MG63 (cell line): Measurements from ENCODE around the gene TIGAR. TPM values are rescaled to one million over a fixed set of nuclear protein-coding genes. Genes with fewer than 3 reads are reported as not detected.

Experiments
- DNase-seq: peaks from one replicate; pipeline ENCODE4 v3.0.0-alpha.2; 2020
- H3K27me3 ChIP-seq: fragments of 250-450 bp; sonication (Bioruptor Pico); 2 replicates; pipeline ENCODE4 v1.5.1; 2020; ENCODE audit warnings: mild to moderate bottlenecking, moderate library complexity
- H3K36me3 ChIP-seq: fragments of 250-450 bp; sonication (Bioruptor Pico); 2 replicates; pipeline ENCODE4 v1.5.1; 2020; ENCODE audit warnings: mild to moderate bottlenecking, moderate library complexity
- H3K4me3 ChIP-seq: fragments of 250-450 bp; sonication (Bioruptor Pico); 2 replicates; pipeline ENCODE4 v1.5.1; 2020; ENCODE audit warnings: mild to moderate bottlenecking, moderate library complexity
- H3K9me3 ChIP-seq: fragments of 250-450 bp; sonication (Bioruptor Pico); 2 replicates; pipeline ENCODE4 v1.5.1; 2020; ENCODE audit warnings: mild to moderate bottlenecking, moderate library complexity
- total RNA-seq: library from RNA; depleted of rRNA; stranded (reverse); fragments of >200 nt; shearing (Covaris generic); gene quantifications from 2 replicates; pipeline ENCODE4 v1.2.3, GENCODE V29; 2014; ENCODE audit warnings: low replicate concordance

Gene TIGAR
- total RNA-seq, 1 experiment from 2014 or later = 9.9 TPM

GRCh38 chr12:4292341-4293073 lies 28.5 kb upstream of the TIGAR start:
- Histone ChIP-seq H3K27me3 (no peaks in the 10 kb centered on the region), H3K36me3 (no peaks in the 10 kb centered on the region)

DNA sequence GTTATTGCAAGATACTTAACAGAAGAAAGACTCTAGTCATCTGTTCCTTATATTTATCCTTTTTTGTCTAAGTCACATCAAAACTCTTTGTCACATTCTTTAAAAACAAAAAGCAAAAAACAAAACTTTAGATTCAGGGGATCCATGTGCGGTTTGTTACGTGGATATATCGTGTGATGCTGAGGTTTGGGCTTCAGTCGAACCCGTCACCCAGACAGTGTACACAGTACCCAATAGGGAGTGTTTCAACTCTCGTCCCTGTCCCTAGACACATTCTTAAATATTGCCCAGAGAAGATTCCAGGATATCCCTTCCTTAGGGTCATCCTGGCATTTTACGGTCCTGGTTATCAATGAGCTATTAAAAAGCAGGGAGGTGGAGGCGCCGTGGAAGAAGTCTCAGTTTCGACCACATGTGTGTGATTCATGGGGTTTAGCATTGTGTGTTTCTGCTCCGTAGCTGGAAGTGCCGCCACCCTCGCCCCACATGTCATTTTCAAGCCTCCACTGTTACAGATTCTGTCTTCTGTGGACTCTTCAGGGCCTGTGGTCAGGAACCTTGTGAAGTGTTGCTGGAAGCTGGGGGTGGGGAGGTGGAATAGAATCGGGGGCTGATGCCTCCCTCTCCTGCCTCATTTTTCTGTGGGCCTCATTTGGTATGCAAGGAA lies 27.6 kb upstream of the TIGAR start:
- Histone ChIP-seq H3K27me3 (no peaks in the 10 kb centered on the region), H3K36me3 (no peaks in the 10 kb centered on the region), H3K4me3 (no peak overlapping the region), H3K9me3 (no peaks in the 10 kb centered on the region)
- no peak for DNase-seq

More at GRCh38 chr12:4292341-4293073, 28.5 kb upstream of the TIGAR start:
- H3K9me3 ChIP-seq = no peaks in the 10 kb centered on the region
- no peak overlapping the region for H3K4me3 ChIP-seq
- no peak for DNase-seq

DNA sequence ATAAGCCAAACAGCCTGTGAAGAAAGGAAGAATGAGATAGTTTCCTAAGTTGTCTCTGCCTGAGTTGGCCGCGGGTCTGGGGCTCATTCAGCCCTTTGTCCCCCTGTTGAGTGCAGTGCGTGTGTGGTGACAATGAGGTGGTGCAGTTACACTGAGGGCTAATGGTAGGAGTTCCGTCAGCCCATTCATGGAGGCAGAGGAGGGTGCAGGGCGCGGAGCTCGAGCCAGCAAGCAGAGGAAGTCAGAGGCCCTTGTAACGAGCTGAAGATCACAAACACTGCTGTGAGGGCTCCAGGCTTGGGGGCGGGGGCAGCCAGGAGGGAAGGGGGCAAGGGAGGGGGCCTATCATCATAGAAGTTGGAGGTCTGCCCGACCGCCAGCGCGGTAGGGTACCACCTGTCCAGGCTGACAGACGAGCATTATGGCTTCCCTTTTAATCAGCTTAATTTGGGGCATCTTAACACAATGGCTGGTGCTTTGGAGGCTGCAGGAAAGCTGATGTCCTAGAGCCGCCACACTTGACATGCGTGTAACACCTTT lies 27.0 kb upstream of the TIGAR start:
- no peak for DNase-seq
- H3K27me3 ChIP-seq = no peaks in the 10 kb centered on the region
- no peaks in the 10 kb centered on the region for H3K9me3 ChIP-seq
- no peak overlapping the region for H3K4me3 ChIP-seq
- H3K36me3 ChIP-seq = no peaks in the 10 kb centered on the region

- no peaks in the 10 kb centered on the region for H3K27me3 ChIP-seq
- H3K4me3 ChIP-seq = no peak overlapping the region
- no peak for DNase-seq
- no peaks in the 10 kb centered on the region for H3K9me3 ChIP-seq
- no peaks in the 10 kb centered on the region for H3K36me3 ChIP-seq
These were observed 24.3 kb upstream of the TIGAR start for GRCh38 chr12:4296751-4297150.

DNA sequence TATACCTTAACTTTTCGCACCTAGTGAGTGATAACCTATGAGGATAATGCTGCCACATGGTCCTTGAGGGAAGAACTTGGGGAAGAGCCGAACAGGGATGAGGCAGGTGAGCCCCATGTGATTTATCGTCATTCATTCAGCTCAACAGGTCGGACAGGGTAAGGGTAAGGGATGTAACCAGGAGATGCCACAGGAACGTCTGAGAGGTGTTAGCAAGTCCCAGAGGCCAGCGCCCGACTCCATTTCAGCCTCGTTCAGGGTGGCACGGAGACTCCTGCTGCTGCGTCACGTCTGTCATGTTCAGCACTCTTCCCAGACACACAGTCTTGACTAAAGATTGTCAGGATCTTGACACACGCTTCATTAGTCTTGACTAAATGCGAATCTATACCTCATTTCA lies 23.4 kb upstream of the TIGAR start:
- DNase-seq = no peak
- H3K4me3 ChIP-seq = no peak overlapping the region
- no peaks in the 10 kb centered on the region for H3K27me3 ChIP-seq
- no peaks in the 10 kb centered on the region for H3K36me3 ChIP-seq
- H3K9me3 ChIP-seq = no peaks in the 10 kb centered on the region

- H3K4me3 ChIP-seq = no peak overlapping the region
- H3K27me3 ChIP-seq = peaks cover 6% of the 10 kb centered on the region
- no peaks in the 10 kb centered on the region for H3K9me3 ChIP-seq
- H3K36me3 ChIP-seq = no peaks in the 10 kb centered on the region
- DNase-seq = no peak
These were observed 20.1 kb upstream of the TIGAR start for GRCh38 chr12:4300883-4301282.

DNA sequence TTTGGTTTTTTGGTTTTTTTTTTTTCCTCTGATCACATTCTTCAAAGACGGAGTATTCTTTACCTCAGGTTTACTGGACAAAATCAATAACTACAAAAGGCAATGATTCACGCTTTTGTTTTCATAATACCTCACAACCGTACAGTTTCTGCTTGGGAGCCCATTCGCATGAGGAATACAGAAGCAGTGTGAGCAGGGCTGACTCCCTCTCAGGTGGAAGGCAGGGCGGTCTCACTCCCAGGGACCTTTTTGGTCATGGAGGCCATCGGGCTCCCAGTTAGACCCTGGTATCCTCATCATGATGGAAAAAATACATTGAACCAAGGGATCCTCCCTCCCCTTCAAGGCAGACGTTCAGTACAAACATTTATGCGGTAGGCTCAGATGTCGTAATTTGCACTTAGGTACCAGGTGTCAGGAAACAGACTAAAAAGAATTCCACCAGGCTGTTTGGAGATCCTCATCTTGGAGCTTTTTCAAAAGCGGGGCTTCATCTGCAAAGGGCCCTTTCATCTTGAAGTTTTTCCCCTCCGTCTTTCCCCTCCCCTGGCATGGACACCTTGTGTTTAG lies 19.0 kb upstream of the TIGAR start:
- Histone ChIP-seq H3K36me3 (no peaks in the 10 kb centered on the region), H3K27me3 (peaks cover 6% of the 10 kb centered on the region), H3K4me3 (no peak overlapping the region), H3K9me3 (no peaks in the 10 kb centered on the region)
- DNase-seq = no peak

DNA sequence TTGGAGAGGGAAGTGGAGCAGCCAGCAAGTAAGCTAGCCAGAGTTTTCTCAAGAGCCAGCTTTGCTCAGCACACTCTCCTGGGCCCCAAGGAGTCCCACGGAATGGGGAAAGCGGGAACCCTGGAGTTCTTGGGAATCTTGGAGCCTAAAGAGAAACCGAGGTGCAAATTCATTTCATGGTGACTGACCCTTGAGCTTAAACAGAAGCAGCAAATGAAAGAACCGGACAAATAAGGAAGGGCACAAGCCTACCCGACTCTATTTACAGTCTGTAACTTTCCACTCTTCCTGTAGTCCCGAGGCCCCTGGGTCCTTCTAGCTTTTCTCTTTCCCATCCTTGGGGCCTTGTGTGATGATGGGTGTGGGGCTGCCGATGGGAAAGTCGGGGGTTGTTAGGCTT lies 18.1 kb upstream of the TIGAR start:
- Histone ChIP-seq H3K9me3 (no peaks in the 10 kb centered on the region), H3K4me3 (no peak overlapping the region), H3K27me3 (peaks cover 6% of the 10 kb centered on the region), H3K36me3 (no peaks in the 10 kb centered on the region)
- no peak for DNase-seq

- no peaks in the 10 kb centered on the region for H3K36me3 ChIP-seq
- peaks cover 6% of the 10 kb centered on the region for H3K27me3 ChIP-seq
- no peaks in the 10 kb centered on the region for H3K9me3 ChIP-seq
- no peak overlapping the region for H3K4me3 ChIP-seq
- no peak for DNase-seq
These were observed 17.3 kb upstream of the TIGAR start for GRCh38 chr12:4303750-4304149.

DNA sequence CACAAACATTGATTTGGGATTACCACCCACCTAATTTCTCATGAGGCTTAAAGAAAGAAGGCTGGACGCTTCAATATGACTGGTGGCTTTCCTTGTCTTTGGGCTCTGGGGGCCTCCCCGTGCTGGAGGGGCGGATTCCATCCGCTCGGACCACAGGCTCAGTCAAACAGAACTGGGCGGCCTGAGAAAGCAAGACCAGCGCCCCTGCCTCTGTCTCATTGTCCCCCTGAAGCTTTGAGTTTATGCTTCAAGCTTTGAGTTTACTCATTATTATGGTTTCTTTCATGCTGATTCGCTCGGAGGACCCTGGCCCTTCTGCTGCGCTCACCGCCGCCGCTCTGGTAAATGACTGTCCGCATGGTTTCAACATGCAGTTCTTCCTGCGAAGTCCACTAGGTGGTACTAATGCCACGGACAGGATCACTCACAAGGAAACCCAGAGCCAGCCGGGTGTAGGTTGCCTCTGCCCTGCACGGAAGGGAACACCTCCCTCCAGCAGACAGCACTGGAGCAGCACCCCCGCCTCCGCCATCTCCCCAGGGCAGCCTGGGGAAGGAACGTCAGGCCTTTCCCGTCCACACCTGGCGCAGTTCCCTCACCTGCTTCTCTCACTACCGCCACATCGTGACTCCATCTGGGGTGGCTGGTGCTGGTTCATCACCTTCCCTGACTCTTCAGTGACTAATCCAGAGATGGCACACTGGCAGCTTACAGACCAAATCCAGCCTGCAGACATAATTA lies 13.2 kb upstream of the TIGAR start:
- H3K9me3 ChIP-seq = no peaks in the 10 kb centered on the region
- no peak overlapping the region for H3K4me3 ChIP-seq
- H3K36me3 ChIP-seq = no peaks in the 10 kb centered on the region
- DNase-seq = peak; percentile 68
- peaks cover 6% of the 10 kb centered on the region for H3K27me3 ChIP-seq

GRCh38 chr12:4308334-4308950 lies 12.6 kb upstream of the TIGAR start:
- Histone ChIP-seq H3K4me3 (no peak overlapping the region), H3K36me3 (no peaks in the 10 kb centered on the region), H3K27me3 (peaks cover 6% of the 10 kb centered on the region), H3K9me3 (no peaks in the 10 kb centered on the region)
- no peak for DNase-seq

DNA sequence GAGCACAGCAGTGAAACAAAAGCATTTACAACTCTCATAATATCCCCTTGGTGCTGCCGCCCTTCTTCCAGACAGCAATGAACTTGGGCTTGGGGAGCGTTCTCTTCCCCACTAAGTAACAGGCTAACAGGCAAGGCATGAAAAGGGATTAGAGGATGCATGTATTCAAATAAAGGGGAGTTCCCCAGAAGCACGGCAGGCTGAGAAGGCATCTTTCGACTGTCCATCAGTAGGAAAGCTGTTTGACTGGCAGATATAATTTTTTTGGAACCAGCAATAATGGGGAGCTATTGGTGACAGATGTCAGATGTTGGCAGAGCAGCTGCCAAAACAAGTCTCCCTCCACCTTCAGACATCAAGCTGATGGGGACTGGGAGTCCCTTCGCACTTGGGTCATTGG lies 9.2 kb upstream of the TIGAR start:
- DNase-seq = no peak
- Histone ChIP-seq H3K27me3 (no peaks in the 10 kb centered on the region), H3K9me3 (no peaks in the 10 kb centered on the region), H3K36me3 (no peaks in the 10 kb centered on the region), H3K4me3 (no peak overlapping the region)

GRCh38 chr12:4312251-4312650 lies 8.8 kb upstream of the TIGAR start:
- Histone ChIP-seq H3K36me3 (no peaks in the 10 kb centered on the region), H3K4me3 (no peak overlapping the region), H3K9me3 (no peaks in the 10 kb centered on the region), H3K27me3 (no peaks in the 10 kb centered on the region)
- DNase-seq = no peak

- H3K9me3 ChIP-seq = no peaks in the 10 kb centered on the region
- H3K4me3 ChIP-seq = peak overlapping the region; percentile 98
- DNase-seq = no peak
- H3K27me3 ChIP-seq = no peaks in the 10 kb centered on the region
- peaks cover 5% of the 10 kb centered on the region; the same call in 1 of the 2 replicates for H3K36me3 ChIP-seq
These were observed 538 bp upstream of the TIGAR start for GRCh38 chr12:4320497-4320852.

- Histone ChIP-seq H3K4me3 (no peak overlapping the region), H3K27me3 (no peaks in the 10 kb centered on the region), H3K36me3 (peaks cover 5% of the 10 kb centered on the region; the same call in 1 of the 2 replicates)
These were observed 1.7 kb downstream of the TIGAR start for GRCh38 chr12:4322726-4323125.

GRCh38 chr12:4323396-4323795 lies 2.4 kb downstream of the TIGAR start:
- H3K27me3 ChIP-seq = no peaks in the 10 kb centered on the region
- peaks cover 5% of the 10 kb centered on the region; the same call in 1 of the 2 replicates for H3K36me3 ChIP-seq
- H3K4me3 ChIP-seq = no peak overlapping the region
- no peak for DNase-seq
- no peaks in the 10 kb centered on the region for H3K9me3 ChIP-seq

More at GRCh38 chr12:4322726-4323125, 1.7 kb downstream of the TIGAR start:
- no peak for DNase-seq
- no peaks in the 10 kb centered on the region for H3K9me3 ChIP-seq
